GM23248 (cell line): ENCODE results near the gene ARHGAP25.

ENCODE experiments used
- EZH2 ChIP-seq: fragments of 200-600 bp; sonication (generic); IDR thresholded peaks from 2 replicates; pipeline ENCODE4 v1.6.1; 2018; ENCODE audit warnings: antibody characterized with exemption, mild to moderate bottlenecking; ENCODE audit not compliant: insufficient read depth, poor library complexity, severe bottlenecking
- EZH2phosphoT487 ChIP-seq: fragments of 200-600 bp; sonication (generic); IDR thresholded peaks from 2 replicates; pipeline ENCODE4 v1.6.1; 2018; ENCODE audit warnings: antibody characterized with exemption, moderate library complexity, mild to moderate bottlenecking, low read depth; ENCODE audit not compliant: insufficient read depth

- no peak for TF ChIP-seq EZH2
- TF ChIP-seq EZH2phosphoT487: no peak
These were observed 36.7 kb downstream of the ARHGAP25 start for GRCh38 chr2:68771211-68771751.
